Stomach (tissue), 19 donors: ENCODE measurements around the gene ACOXL. TPM values are rescaled to one million over a fixed set of nuclear protein-coding genes. Genes with fewer than 3 reads are reported as not detected.
A peak's percentile ranks its signal among the peaks of the same experiment; 100 is the strongest.
"Not testable (repeated sequence)": the region's sequence is repeated elsewhere in the genome, so short reads cannot be mapped to it uniquely, and the experiment has no call there.

Source experiments
- DNase-seq, 2 donors: peaks; one replicate each; pipeline versions ENCODE4 v3.0.0 to v3.0.0-alpha.2; 2013 to 2019
- H3K27ac ChIP-seq, 5 donors: fragments of 200-600 bp in 4 of 5; sonication (generic) in 4 of 5; one replicate each; pipeline ENCODE4 v1.5.1; 2013 to 2019; ENCODE audit warnings: mild to moderate bottlenecking in 1 of 5, moderate library complexity in 1 of 5
- H3K27me3 ChIP-seq, 3 donors: fragments of 200-600 bp; sonication (generic); one replicate each; pipeline ENCODE4 v1.5.1; 2017 to 2019; ENCODE audit warnings: mixed run types in 1 of 3
- H3K36me3 ChIP-seq, 4 donors: fragments of 200-600 bp; sonication (generic); 1 replicate in 3 of 4; 2 replicates in 1 of 4; pipeline ENCODE4 v1.5.1; 2016 to 2019
- H3K4me1 ChIP-seq, 4 donors: fragments of 200-600 bp; sonication (generic); one replicate each; pipeline ENCODE4 v1.5.1; 2016 to 2019
- H3K4me3 ChIP-seq, 4 donors: fragments of 200-600 bp; sonication (generic) in 3 of 4; one replicate each; pipeline ENCODE4 v1.5.1; 2016 to 2019; ENCODE audit warnings: mild to moderate bottlenecking in 1 of 4
- H3K9me3 ChIP-seq, 4 donors: fragments of 200-600 bp; sonication (generic); one replicate each; pipeline ENCODE4 v1.5.1; 2016 to 2019
- EP300 ChIP-seq: sonication (generic); formaldehyde crosslinking; IDR thresholded peaks from one replicate; pipeline ENCODE4 v1.6.1; 2017; ENCODE audit warnings: antibody characterized with exemption
- POLR2A ChIP-seq, 4 donors: fragments of 450-650 bp; IDR thresholded peaks; one replicate each; pipeline ENCODE4 v1.6.1; 2016; ENCODE audit warnings: antibody characterized with exemption in 4 of 4, control low read depth in 2 of 4, mild to moderate bottlenecking in 1 of 4, moderate library complexity in 1 of 4
- POLR2AphosphoS5 ChIP-seq, 3 donors: sonication (generic); formaldehyde crosslinking; IDR thresholded peaks; one replicate each; pipeline ENCODE4 v1.6.1; 2016; ENCODE audit warnings: antibody characterized with exemption in 3 of 3
- WGBS, 5 donors: extraction: QIAGEN DNeasy Blood & Tissue Kit in 3 of 5; methylation state at CpG; one replicate each; pipeline versions ENCODE4 v1.1.5 to v1.1.7; 2013 to 2018; 5-methylcytosine and 5-hydroxymethylcytosine counted together
- intact Hi-C: fragments of 100-400 bp; cut with DNase I; formaldehyde crosslinking; loops from one replicate; pipeline ENCODE4 v1.15.1; 2023; ENCODE audit warnings: low total_unique reads
- long read RNA-seq, 10 donors: transcript quantifications; one replicate each; lab custom pipeline, GENCODE V29; 2026
- polyA plus RNA-seq, 3 donors: library from polyadenylated mRNA; stranded (reverse); fragments of 200-250 nt; gene quantifications; one replicate each; pipeline ENCODE4 v1.2.3, GENCODE V29; 2013
- total RNA-seq, 5 donors: library from RNA; depleted of rRNA; stranded (reverse); fragments of >200 nt; gene quantifications; one replicate each; pipeline versions ENCODE4 v1.1.0 to v1.2.3, GENCODE V29; 2014 to 2016
- TF ChIP-seq, protein P1 (sequence below), 7 experiments: fragments of 450-650 bp in 4 of 7; fragments of 200-600 bp in 3 of 7; sonication (generic) in 3 of 7; IDR thresholded peaks; one replicate each; pipeline ENCODE4 v1.5.1; 2016 to 2019; ENCODE audit warnings: antibody characterized with exemption in 7 of 7, control low read depth in 2 of 7, mild to moderate bottlenecking in 1 of 7
- donor health status: healthy with polysubstance abuse.
- donor health status: Bipolar disorder and iron deficiency.
- donor health status: healthy.

ACOXL gene
- 1 to 10 TPM in 1 of 5 donors, under 1 TPM in 2, not detected in 2; 0.45 to 1.3 (median 0.58) TPM for total RNA-seq
- under 1 TPM in 2 of 3 donors, not detected in 1; 0.10 to 0.25 TPM for polyA plus RNA-seq
- long read RNA-seq, donor 1, result 0 reads
- long read RNA-seq, donor 2, result 0 reads
- long read RNA-seq, donor 3, result 0 reads
- long read RNA-seq, donor 4, result 0 reads
- long read RNA-seq, donor 5, result 0 reads
- long read RNA-seq, donor 6, result 0 reads
- long read RNA-seq, donor 7, result 0 reads
- long read RNA-seq, donor 8, result 0 reads
- long read RNA-seq, donor 9, result 0 reads
- long read RNA-seq, donor 10, result 0 reads

DNA sequence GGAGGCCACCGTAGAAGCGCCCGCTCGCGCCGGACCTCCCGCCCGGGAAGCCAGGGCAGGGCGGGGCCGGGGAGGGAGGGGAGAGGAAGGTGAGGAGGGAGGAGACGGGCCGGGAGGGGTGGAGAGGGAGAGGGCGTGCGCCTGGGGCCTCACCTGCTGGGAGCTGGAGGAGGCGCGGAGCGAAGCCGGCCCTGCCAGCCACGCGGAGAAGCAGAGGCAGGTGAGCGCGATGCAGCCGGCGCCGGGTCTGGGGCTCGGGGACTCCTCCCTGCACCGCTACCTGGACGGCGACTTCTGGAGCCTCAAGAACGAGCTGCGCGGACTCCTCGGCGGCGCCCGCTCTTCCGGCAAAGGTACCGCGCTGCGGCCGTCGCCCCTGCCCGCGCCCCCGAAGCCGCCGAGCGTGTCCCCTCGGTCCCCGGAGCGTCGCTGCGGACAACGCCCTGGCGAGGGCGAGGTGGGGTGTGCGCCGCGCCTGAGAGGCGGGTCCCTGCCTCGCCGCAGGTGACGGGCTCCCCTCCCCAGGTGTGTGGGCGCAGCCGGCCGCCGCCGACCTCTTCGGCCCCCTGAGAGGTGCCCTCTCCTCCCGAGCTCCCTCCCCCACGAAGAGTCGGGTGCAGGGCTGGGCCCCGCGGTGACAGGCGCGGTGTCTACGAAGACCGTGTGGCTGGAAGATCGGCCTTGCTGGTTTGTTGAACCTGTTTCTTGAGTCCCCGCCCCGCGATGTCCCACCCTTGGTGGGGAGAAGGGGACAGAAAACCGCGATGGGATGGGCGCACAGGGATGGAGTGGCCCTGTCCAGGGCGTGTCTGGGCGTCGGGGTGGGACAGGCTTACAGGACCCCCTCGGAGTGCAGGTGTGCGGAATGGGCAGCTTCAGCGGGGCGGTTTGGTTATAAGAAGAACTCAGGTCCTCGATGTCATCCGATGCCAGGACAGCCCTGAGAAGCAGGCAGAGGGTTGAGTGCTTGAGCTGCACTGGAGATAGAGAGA, at the start of gene ACOXL:
ACOXL (plus strand) TSS at position 152 of the 992 bp plus-strand sequence. CDS start 35,817 bp downstream, outside the sequence.
- Histone ChIP-seq H3K27me3 (peaks cover 6 to 71% (median 24%) of the 10 kb centered on the region in 3 donors), H3K27ac (no peak within 1 kb of the TSS), H3K9me3 (no peaks in the 10 kb centered on the region), H3K4me1 (peaks cover 6 to 17% (median 16%) of the 10 kb centered on the region in 4 donors), H3K4me3 (peak within 1 kb of the TSS; percentile 36 to 60 (median 44)), H3K36me3 (no peaks in the 10 kb centered on the region)
- TF ChIP-seq EP300 (no peak), POLR2AphosphoS5 (IDR thresholded peaks at IDR 0.05) (no peak), POLR2A (IDR thresholded peaks at IDR 0.05) (no peak)
- TF ChIP-seq, protein P1, sequence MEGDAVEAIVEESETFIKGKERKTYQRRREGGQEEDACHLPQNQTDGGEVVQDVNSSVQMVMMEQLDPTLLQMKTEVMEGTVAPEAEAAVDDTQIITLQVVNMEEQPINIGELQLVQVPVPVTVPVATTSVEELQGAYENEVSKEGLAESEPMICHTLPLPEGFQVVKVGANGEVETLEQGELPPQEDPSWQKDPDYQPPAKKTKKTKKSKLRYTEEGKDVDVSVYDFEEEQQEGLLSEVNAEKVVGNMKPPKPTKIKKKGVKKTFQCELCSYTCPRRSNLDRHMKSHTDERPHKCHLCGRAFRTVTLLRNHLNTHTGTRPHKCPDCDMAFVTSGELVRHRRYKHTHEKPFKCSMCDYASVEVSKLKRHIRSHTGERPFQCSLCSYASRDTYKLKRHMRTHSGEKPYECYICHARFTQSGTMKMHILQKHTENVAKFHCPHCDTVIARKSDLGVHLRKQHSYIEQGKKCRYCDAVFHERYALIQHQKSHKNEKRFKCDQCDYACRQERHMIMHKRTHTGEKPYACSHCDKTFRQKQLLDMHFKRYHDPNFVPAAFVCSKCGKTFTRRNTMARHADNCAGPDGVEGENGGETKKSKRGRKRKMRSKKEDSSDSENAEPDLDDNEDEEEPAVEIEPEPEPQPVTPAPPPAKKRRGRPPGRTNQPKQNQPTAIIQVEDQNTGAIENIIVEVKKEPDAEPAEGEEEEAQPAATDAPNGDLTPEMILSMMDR (IDR thresholded peaks at IDR 0.05), result no peak
- DNase-seq, result peak; percentile 72 to 84
- intact Hi-C loops, result no loop called here
- WGBS, 5 donors, result 2 to 13% (median 3%) methylated on average over 32 to 94 of the region's 94 CpGs

DNA sequence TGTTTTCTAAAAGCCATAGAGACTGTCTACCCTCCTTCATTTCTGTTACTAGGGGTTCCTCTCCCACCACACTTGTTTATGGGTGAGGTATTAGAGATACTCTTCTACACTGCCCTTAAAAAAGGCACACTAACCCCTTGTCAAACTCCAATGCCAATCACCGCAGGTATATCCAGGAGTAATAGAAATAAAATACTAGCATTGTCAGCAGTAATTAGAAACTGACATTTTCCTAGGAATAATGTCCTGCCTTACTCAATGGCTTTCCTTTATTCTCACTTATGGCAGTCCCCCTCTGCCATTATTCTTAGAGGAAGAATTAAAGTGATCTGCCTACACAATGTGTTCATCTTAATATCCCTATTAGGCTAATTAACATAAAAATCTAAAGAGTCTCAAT, 49.5 kb upstream of the ACOXL start:
- no peak for TF ChIP-seq EP300
- TF ChIP-seq POLR2AphosphoS5 (IDR thresholded peaks at IDR 0.05), result no peak
- TF ChIP-seq, protein P1 (IDR thresholded peaks at IDR 0.05), result no peak
- TF ChIP-seq POLR2A (IDR thresholded peaks at IDR 0.05), result no peak
- Histone ChIP-seq H3K9me3 (peaks cover 0 to 11% (median 8%) of the 10 kb centered on the region in 4 donors), H3K4me1 (peaks cover 0 to 12% (median 12%) of the 10 kb centered on the region in 4 donors), H3K36me3 (no peaks in the 10 kb centered on the region), H3K27ac (no peak overlapping the region), H3K4me3 (no peak overlapping the region), H3K27me3 (no peaks in the 10 kb centered on the region)
- WGBS, 5 donors, result 92 to 100% (median 95%) methylated on average over 1 of the region's 1 CpG
- DNase-seq, result no peak
- intact Hi-C loops, result no loop called here

GRCh38 chr2:110687775-110688484, 44.4 kb upstream of the ACOXL start:
- H3K27me3 ChIP-seq, H3K36me3 ChIP-seq, DNase-seq, H3K27ac ChIP-seq, H3K4me3 ChIP-seq, H3K4me1 ChIP-seq, intact Hi-C loops: not testable (repeated sequence)
- H3K9me3 ChIP-seq, result peaks cover 0 to 11% (median 8%) of the 10 kb centered on the region in 4 donors
- WGBS, 5 donors, result 53 to 69% (median 64%) methylated on average over 9 of the region's 9 CpGs

DNA sequence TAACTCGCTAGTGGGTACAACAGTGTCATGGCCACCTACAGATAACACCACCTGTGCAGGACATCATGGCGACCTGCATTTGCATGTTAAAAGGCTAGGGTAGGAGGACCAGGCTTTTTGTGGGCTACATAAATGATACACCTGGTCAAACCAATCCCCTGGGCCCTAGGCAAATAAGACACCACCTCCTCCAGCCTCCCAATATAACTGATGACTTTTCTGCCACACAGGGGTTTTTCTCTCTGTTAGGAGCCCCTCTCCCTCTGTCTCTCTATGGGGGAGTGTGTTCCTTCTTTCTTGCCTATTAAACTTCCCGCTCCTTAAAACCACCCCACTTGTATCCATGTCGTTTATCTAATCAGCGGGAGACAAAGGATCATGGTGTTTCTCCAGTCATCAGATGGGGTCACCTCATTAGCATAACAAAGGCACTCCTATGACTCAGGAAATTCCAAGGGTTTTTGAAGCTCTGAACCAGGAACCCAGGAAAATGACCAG, 43.7 kb upstream of the ACOXL start:
- peaks cover 0 to 11% (median 8%) of the 10 kb centered on the region in 4 donors for H3K9me3 ChIP-seq
- WGBS, 5 donors, result 35 to 44% (median 41%) methylated on average over 5 of the region's 5 CpGs
- no peak overlapping the region for H3K27ac ChIP-seq
- no peak for DNase-seq
- H3K4me1 ChIP-seq, result no peaks in the 10 kb centered on the region
- H3K27me3 ChIP-seq, result peaks cover 0 to 5% (median 0%) of the 10 kb centered on the region in 3 donors
- TF ChIP-seq EP300 (no peak), POLR2A (IDR thresholded peaks at IDR 0.05) (no peak), POLR2AphosphoS5 (IDR thresholded peaks at IDR 0.05) (no peak)
- TF ChIP-seq, protein P1 (IDR thresholded peaks at IDR 0.05), result no peak
- intact Hi-C loops, result no loop called here
- H3K4me3 ChIP-seq, result no peak overlapping the region
- no peaks in the 10 kb centered on the region for H3K36me3 ChIP-seq
